Ishikawa (cell line): ENCODE data around the gene SRD5A1.

Experiments
- EP300 ChIP-seq: IDR thresholded peaks from 2 replicates; pipeline ENCODE4 v1.6.1; 2012; ENCODE audit warnings: borderline replicate concordance
- NFIC ChIP-seq: IDR thresholded peaks from 2 replicates; pipeline ENCODE4 v1.6.1; 2012
- TAF1 ChIP-seq: IDR thresholded peaks from 2 replicates; pipeline ENCODE4 v1.6.1; 2012; ENCODE audit warnings: low read depth, mild to moderate bottlenecking
- TEAD4 ChIP-seq: IDR thresholded peaks from 2 replicates; pipeline ENCODE4 v1.6.1; 2012
- YY1 ChIP-seq: IDR thresholded peaks from 2 replicates; pipeline ENCODE4 v1.6.1; 2012; ENCODE audit warnings: low read depth
- TF ChIP-seq, protein P1 (sequence below): IDR thresholded peaks from 2 replicates; pipeline ENCODE4 v1.6.1; 2012
- TF ChIP-seq, protein P2 (sequence below): IDR thresholded peaks from 2 replicates; pipeline ENCODE4 v1.6.1; 2012; ENCODE audit warnings: low read depth, mild to moderate bottlenecking

DNA sequence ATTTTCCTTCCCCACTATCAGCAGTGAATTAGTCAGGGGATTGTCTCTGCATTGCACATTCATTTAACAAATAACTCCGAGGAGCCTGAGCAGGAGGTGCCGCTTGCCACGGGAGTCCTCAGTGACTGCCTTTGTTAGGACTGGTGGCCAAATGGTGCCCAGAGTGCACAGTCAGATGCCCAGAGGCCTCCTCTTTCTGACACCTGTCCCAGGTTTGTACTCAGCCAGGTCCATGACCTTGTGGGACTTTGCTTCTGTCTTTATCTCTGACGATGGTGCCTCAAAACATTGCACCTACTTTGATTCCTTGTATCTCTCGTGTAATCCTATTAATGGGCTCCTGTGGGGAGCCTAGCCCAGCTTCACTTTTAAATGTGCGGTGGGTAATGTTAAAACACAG is 4.3 kb downstream of the SRD5A1 start:
- no peak for TF ChIP-seq TAF1
- TF ChIP-seq NFIC, result no peak
- no peak for TF ChIP-seq EP300
- no peak for TF ChIP-seq YY1
- TF ChIP-seq, protein P1, sequence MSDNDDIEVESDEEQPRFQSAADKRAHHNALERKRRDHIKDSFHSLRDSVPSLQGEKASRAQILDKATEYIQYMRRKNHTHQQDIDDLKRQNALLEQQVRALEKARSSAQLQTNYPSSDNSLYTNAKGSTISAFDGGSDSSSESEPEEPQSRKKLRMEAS, result no peak
- TF ChIP-seq, protein P2, sequence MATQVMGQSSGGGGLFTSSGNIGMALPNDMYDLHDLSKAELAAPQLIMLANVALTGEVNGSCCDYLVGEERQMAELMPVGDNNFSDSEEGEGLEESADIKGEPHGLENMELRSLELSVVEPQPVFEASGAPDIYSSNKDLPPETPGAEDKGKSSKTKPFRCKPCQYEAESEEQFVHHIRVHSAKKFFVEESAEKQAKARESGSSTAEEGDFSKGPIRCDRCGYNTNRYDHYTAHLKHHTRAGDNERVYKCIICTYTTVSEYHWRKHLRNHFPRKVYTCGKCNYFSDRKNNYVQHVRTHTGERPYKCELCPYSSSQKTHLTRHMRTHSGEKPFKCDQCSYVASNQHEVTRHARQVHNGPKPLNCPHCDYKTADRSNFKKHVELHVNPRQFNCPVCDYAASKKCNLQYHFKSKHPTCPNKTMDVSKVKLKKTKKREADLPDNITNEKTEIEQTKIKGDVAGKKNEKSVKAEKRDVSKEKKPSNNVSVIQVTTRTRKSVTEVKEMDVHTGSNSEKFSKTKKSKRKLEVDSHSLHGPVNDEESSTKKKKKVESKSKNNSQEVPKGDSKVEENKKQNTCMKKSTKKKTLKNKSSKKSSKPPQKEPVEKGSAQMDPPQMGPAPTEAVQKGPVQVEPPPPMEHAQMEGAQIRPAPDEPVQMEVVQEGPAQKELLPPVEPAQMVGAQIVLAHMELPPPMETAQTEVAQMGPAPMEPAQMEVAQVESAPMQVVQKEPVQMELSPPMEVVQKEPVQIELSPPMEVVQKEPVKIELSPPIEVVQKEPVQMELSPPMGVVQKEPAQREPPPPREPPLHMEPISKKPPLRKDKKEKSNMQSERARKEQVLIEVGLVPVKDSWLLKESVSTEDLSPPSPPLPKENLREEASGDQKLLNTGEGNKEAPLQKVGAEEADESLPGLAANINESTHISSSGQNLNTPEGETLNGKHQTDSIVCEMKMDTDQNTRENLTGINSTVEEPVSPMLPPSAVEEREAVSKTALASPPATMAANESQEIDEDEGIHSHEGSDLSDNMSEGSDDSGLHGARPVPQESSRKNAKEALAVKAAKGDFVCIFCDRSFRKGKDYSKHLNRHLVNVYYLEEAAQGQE, result no peak
- TF ChIP-seq TEAD4, result no peak
